ENCODE results near the gene GCH1.

Gene GCH1

DNA sequence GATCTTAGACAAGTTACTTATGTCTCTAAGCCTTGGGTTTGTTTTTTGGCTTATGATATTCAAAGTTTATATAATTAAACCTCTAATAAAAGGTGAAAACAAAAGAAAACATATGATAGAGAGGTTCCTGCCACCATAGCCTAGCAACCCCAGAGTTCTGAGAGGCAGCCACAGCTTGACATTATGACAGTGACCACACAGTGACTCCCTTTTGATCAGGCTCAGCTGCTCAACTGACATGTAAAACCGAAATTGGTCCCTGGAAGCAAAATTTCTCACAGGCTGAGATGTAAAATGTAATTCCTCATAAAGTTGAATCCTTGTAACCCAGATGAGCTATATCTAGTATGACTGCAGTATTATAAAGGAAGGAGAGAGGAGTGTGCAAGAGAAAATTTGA lies 108.5 kb downstream of the GCH1 start:
- no peak for DNase-seq

DNA sequence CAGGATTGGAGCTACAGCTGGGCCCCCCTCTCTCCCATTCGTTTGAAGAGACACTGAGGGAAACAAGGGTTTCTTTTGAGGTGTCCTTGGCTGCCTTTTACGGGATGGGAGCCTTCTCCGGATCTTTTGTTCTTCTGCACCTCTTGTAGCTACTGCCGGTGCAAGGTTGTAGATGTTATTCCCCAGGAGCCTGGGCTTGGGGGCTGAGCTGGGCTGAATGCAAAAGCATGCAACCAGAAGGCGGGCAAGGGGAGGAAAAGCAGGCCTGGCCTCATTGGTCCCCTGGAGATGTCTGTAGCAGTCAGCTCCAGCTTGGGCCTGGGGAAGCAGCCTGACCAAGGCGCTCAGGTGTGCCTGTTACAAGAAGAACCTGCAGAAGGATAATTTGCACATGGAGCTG lies 110.3 kb downstream of the GCH1 start:
- DNase-seq = no peak
